Measurements from ENCODE around the gene PKDCC.
"Not testable (repeated sequence)": the region's sequence is repeated elsewhere in the genome, so short reads cannot be mapped to it uniquely, and the experiment has no call there.

The PKDCC gene

DNA sequence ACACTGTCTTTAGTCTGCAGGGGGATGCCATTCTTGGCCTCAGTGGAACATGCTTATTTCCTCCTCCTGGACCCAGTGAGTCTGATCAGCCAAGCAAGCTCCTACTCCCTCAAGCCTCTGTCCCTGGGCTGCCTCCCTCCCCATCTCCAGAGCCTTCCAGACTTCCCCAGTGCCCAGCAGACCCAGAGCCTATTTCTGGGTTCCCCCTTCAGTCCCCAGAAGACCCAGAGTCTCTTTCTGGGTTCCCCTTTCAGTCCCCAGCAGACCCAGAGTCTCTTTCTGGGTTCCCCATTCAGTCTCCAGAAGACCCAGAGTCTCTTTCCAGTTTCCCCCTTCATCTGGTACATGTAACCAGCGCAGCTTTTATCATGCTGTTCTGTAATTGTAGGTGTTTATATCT lies 17.0 kb upstream of the PKDCC start:
- no peak for DNase-seq

- no peak for DNase-seq
Measured at GRCh38 chr2:42031281-42032223, 16.3 kb upstream of the PKDCC start.

DNA sequence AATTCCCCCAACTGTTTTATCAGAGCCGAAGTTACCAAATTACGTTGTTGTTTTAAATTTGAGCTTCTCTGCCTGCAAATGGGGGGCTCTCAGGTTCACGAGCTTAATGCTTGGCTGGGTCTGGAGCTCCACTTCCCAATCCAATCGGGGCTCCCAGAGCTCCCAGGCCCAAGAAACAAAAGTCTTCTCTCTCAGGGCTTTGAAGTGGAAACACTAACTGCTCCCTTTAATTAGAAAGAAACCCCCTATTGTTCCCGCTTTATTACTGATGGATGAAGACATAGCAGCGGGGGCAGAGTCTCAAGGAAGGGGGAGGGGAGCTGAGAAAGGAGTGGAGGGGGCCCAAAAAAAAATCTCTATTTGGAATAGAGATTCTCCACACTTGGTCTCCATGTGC lies 15.6 kb upstream of the PKDCC start:
- no peak for DNase-seq

- DNase-seq = no peak
Measured at GRCh38 chr2:42032745-42033144, 15.1 kb upstream of the PKDCC start.

DNA sequence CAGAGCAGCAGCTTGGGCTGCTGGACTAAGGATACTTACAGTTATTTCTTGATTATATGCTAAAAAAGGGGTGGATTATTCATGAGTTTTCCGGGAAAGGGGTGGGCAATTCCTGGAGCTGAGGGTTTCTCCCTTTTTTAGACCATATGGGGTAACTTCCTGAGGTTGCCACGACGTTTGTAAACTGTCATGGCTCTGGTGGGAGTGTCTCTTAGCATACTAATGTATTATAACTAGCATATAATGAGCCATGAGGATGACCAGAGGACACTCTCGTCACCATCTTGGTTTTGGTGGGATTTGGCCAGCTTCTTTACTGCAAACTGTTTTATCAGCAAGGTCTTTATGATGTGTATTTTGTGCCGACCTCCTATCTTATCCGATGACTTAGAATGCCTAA lies 13.7 kb upstream of the PKDCC start:
- DNase-seq = not testable (repeated sequence)

GRCh38 chr2:42035241-42035640 lies 12.6 kb upstream of the PKDCC start:
- DNase-seq = no peak

DNA sequence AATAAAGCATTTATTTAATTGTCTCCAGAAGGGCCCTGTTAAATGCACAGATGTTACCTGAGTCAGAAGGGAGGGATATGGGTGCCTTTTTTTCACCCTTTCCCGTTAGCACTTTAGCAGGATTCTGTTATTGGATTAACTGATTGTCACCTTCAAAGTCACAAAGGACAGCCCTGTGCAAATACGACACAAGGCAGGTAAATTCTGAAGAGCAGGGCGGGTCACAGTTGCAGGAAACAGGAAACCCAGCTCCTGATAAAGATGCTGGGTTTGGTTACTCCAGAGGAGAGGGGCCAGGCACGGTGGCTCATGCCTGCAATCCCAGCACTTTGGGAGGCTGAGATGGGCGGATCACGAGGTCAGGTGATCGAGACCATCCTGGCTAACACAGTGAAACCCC lies 11.4 kb upstream of the PKDCC start:
- DNase-seq = no peak

DNA sequence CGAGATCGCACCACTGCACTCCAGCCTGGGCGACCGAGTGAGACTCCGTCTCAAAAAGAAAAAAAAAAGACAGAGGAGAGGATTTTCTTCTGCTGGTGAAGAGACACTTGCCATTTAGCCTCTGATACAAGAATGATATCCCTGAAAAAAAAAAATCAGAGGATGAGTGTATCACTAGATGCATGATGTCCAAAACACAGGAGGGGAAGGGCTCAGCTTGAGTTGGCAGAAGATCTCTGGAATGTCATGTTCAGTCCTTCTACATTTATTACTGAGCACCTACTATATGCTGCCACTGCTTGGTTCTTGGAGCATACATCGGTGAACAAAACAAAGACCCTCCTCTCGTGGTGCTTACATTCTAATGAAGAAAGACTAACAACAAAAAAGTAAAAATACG lies 10.9 kb upstream of the PKDCC start:
- no peak for DNase-seq

GRCh38 chr2:42040643-42041278 lies 7.1 kb upstream of the PKDCC start:
- DNase-seq = no peak

DNA sequence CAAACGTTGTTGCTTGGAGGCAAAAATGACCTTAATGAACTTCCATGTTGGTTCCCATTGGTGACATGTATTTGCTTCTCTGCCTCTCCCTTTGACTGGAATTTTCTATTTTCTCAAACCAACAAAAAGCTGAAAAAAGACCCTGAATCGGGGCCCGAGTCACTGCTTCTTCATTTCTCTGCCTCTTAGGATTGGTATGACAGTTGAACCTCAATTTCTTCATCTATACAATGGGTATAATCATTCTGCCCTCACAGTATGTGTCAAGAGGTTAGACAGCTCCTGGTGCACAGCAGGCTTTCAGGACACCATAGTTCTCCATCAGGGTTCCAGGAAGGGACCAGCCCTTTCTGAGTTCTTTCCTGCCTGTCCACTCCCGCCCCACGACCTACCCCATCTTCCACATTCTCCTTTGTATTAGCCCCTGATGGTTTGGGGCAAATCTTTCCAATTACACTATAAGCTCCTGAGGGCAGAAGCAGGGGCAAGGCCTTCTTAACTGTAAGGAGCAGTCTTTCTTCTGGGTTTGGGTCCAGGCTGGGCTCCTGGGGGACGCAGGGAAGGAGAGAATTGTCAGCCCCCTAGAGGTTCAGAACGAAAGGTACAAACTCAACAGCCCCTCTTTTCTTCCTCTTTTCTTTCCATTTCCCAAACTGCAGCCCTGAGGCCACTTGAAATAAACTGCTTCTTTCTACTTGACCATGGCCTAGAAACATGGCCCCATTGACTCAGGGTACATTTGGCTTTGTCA lies 6.3 kb upstream of the PKDCC start:
- DNase-seq = no peak

- DNase-seq = no peak
Measured at GRCh38 chr2:42042631-42043355, 5.0 kb upstream of the PKDCC start.

GRCh38 chr2:42043789-42044394 lies 3.9 kb upstream of the PKDCC start:
- DNase-seq = no peak

DNA sequence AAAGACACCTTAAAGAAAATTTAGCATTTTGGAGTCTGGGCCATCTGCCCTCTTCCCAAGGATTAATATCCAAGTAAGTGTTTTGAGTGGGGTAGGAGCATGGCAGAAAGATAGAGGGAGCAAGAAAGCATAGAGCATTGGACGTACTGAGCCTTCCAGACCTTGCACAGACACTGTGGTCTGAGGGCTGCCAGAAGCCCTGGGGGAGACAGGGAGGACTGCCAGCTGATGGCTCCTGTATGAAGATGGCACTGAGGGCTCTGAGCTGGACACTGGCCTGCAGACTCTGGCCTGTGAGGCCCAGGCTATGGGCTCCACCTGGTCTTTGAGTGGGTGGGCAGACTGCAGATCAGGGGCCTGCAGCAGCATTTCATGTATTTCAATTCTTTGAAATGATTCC lies 2.9 kb upstream of the PKDCC start:
- DNase-seq = no peak

DNA sequence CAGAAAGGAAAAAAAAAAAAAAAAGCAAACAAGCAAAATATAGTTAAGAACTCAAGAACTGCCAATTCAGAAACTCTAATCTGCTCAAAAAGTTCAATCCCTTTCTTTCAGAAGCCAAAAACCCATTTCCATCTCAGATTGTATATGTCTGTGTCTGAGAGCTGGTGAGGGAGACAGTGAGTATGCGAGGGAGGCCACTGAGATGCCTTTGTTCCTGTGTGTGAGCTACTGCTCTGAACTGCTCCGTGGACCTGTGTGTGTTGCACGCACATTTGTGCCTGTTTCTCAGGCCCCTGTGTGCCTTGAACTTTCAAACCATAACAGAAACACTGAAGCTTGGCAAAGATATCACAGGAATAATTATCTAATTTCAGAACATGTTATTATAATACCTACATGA lies 2.5 kb upstream of the PKDCC start:
- no peak for DNase-seq

DNA sequence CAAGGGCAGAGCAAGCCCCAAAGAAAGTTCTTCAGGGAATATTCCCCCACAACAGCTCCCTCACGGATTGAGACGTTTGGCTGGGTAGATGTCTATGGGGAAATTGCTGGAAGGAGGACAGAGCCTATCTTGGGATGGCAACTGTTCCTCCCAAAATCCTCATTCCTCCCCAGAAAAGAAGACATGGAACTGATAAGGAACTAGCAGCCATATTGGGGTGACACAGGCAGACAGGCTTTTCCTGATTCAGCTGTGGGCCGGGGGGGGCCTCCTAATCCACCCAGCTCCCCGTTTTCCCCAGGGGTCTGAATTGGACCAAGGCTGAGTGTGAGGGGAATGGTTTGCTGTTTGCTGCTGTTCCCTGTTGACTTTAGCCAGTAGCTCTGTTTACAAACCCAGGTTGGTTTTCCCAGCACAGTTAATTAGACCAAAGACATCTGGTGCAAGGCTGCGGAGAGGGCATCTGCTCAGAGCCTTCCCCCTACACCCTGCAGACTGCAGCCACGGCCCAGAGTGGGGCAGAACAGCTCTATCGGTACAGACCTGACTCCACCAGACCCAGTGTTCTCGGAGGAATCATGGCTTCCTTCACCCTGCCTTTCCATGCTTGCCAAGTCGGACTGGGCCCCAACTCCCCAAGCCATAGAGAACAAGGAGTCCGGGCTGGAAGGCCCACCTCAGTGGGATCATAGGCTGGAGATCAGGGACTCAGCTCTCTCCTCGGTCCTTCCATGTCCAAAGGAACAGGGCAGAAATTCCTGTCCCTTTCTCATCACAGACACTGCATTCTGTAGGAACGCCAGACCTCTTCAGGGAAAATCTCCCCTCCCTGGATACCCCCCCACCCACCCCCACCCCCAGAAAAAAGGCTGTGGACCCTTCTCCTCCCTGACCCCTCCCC lies 1.7 kb upstream of the PKDCC start:
- DNase-seq = no peak

- DNase-seq = no peak
Measured at GRCh38 chr2:42046819-42047487, 868 bp upstream of the PKDCC start.

GRCh38 chr2:42048299-42049220 lies 739 bp downstream of the PKDCC start:
- no peak for DNase-seq

- no peak for DNase-seq
Measured at GRCh38 chr2:42049221-42050009, 1.6 kb downstream of the PKDCC start.

Measured in RPMI8226 (cell line).